Measurements from ENCODE around the gene DNAH6.

GRCh38 chr2:84481702-84482101 is 34.6 kb upstream of the DNAH6 start:
- TF ChIP-seq, protein P1, sequence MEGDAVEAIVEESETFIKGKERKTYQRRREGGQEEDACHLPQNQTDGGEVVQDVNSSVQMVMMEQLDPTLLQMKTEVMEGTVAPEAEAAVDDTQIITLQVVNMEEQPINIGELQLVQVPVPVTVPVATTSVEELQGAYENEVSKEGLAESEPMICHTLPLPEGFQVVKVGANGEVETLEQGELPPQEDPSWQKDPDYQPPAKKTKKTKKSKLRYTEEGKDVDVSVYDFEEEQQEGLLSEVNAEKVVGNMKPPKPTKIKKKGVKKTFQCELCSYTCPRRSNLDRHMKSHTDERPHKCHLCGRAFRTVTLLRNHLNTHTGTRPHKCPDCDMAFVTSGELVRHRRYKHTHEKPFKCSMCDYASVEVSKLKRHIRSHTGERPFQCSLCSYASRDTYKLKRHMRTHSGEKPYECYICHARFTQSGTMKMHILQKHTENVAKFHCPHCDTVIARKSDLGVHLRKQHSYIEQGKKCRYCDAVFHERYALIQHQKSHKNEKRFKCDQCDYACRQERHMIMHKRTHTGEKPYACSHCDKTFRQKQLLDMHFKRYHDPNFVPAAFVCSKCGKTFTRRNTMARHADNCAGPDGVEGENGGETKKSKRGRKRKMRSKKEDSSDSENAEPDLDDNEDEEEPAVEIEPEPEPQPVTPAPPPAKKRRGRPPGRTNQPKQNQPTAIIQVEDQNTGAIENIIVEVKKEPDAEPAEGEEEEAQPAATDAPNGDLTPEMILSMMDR (IDR thresholded peaks at IDR 0.05; ENCODE audit: low read length), result no peak
- TF ChIP-seq EZH2 (IDR thresholded peaks at IDR 0.05; ENCODE audit: borderline replicate concordance, low read length), result no peak
